ENCODE results near the gene NFKB2. TPM values are rescaled to one million over a fixed set of nuclear protein-coding genes. Genes with fewer than 3 reads are reported as not detected.

The NFKB2 gene
- total RNA-seq, 3 donors from 2014 or later = 26.9 to 72.2 (median 29.0) TPM

DNA sequence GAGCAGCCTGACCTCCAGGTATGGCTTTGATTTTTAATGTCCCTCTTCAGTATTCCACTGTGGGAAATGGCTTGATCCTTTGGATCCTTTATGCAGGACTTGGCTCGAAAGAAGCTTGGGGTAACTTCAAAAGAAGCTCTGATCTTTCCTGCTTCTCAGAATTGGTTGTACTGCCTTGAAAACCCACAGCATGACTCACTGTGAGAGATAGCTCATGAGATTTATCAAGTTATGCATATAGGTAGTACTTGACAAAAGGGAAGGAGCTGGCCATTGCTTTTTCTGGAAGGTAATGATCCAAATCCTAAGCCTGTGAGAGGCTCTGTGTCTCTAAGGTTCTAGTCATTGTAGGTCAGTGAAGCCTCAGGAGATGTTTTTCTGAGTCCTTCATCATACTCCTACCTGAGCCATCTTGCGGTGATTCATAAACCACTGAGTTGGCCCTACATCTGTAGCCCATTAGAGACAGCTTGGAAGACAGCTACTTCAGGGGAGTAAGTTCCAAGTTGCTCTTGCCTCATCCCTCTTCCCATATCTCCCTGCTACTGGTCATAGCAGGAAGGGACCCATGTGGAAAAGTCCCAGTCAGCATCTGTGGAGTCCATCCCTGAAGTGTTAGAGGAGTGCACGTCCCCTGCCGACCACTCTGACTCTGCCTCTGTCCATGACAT is 36.7 kb upstream of the NFKB2 start:
- ATAC-seq = no peak
- peaks cover 18% of the 10 kb centered on the region for H3K36me3 ChIP-seq (ENCODE audit: low read depth)
- intact Hi-C loops (cut with DNase I, micrococcal nuclease) = loop anchor here in 1 of 2 donors (10.0 kb wide), 1 partner anchor 194 kb away; no protein-coding TSS in a partner anchor

DNA sequence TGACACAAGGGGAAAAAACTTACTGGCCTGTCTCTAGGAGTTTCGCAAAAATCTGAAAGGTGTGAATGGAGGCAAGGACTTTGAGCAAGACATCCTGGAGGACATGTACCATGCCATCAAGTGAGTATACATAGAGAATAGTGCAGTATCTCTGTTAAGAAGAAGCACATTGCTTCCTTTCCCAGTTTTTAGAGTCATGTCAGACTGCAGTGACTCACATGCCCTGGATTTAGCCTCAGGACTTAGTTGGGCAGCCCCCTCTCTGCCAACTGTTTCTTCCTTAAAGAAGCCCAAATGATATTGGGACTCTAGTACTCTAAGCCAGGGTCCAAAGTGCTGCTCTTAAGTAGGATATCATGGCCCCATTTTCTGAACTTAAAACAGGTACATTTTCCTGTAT is 28.1 kb upstream of the NFKB2 start:
- Histone ChIP-seq H3K4me1 (ENCODE audit: low read depth) (no peaks in the 10 kb centered on the region), H3K36me3 (ENCODE audit: low read depth) (peaks cover 25% of the 10 kb centered on the region), H3K4me3 (no peak overlapping the region), H3K9me3 (no peaks in the 10 kb centered on the region)
- DNase-seq (no peak), ATAC-seq (no peak)
- TF ChIP-seq, protein P1, sequence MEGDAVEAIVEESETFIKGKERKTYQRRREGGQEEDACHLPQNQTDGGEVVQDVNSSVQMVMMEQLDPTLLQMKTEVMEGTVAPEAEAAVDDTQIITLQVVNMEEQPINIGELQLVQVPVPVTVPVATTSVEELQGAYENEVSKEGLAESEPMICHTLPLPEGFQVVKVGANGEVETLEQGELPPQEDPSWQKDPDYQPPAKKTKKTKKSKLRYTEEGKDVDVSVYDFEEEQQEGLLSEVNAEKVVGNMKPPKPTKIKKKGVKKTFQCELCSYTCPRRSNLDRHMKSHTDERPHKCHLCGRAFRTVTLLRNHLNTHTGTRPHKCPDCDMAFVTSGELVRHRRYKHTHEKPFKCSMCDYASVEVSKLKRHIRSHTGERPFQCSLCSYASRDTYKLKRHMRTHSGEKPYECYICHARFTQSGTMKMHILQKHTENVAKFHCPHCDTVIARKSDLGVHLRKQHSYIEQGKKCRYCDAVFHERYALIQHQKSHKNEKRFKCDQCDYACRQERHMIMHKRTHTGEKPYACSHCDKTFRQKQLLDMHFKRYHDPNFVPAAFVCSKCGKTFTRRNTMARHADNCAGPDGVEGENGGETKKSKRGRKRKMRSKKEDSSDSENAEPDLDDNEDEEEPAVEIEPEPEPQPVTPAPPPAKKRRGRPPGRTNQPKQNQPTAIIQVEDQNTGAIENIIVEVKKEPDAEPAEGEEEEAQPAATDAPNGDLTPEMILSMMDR (IDR thresholded peaks at IDR 0.05) = no peak
- intact Hi-C loops (cut with DNase I, micrococcal nuclease) = no loop called here

More for the DNA sequence above, 36.7 kb upstream of the NFKB2 start:
- no peaks in the 10 kb centered on the region for H3K4me1 ChIP-seq (ENCODE audit: low read depth)
- no peak overlapping the region for H3K4me3 ChIP-seq
- no peak for DNase-seq
- TF ChIP-seq, protein P1 (IDR thresholded peaks at IDR 0.05) = no peak
- H3K9me3 ChIP-seq = no peaks in the 10 kb centered on the region

DNA sequence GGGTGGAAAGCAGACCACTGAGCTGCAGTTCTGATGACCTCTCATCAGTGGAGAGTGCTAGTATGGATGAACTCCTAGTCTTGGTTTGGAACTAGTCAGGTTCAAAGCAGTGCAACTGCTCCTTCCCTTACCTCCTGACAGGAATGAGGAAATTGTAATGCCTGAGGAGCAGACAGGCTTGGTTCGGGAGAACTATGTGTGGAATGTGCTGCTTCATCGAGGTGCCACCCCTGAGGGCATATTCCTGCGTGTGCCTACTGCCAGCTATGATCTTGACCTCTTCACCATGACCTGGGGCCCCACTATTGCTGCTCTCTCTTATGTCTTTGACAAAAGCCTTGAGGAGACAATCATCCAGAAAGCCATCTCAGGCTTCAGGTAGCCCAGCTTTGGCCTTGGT is 27.4 kb upstream of the NFKB2 start:
- TF ChIP-seq, protein P1 (IDR thresholded peaks at IDR 0.05) = no peak
- ATAC-seq (no peak), DNase-seq (no peak)
- no peaks in the 10 kb centered on the region for H3K4me1 ChIP-seq (ENCODE audit: low read depth)
- peaks cover 28% of the 10 kb centered on the region for H3K36me3 ChIP-seq (ENCODE audit: low read depth)
- intact Hi-C loops (cut with DNase I, micrococcal nuclease) = no loop called here
- H3K9me3 ChIP-seq = no peaks in the 10 kb centered on the region
- no peak overlapping the region for H3K4me3 ChIP-seq

DNA sequence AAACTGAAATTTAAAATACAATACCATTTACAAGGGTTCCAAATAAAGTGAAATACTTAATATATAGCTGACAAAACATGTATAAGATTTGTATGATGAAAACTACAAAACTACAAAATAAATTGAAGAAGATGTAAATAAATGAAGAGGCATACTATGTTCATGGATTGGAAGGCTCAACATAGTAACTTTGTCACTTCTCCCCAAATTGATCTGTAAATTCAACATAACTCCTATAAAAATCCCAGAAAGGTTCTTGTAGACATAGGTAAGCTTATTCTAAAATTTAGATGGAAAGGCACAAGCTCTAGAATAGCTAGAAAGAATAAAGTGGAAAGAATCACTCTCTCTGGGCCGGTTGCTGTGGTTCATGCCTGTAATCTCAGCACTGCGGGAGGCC is 24.2 kb upstream of the NFKB2 start:
- no peaks in the 10 kb centered on the region for H3K9me3 ChIP-seq
- TF ChIP-seq, protein P1 (IDR thresholded peaks at IDR 0.05) = no peak
- H3K36me3 ChIP-seq (ENCODE audit: low read depth) = peaks cover 36% of the 10 kb centered on the region
- ATAC-seq (no peak), DNase-seq (no peak)
- H3K4me1 ChIP-seq (ENCODE audit: low read depth) = no peaks in the 10 kb centered on the region
- no peak overlapping the region for H3K4me3 ChIP-seq
- intact Hi-C loops (cut with DNase I, micrococcal nuclease) = no loop called here

DNA sequence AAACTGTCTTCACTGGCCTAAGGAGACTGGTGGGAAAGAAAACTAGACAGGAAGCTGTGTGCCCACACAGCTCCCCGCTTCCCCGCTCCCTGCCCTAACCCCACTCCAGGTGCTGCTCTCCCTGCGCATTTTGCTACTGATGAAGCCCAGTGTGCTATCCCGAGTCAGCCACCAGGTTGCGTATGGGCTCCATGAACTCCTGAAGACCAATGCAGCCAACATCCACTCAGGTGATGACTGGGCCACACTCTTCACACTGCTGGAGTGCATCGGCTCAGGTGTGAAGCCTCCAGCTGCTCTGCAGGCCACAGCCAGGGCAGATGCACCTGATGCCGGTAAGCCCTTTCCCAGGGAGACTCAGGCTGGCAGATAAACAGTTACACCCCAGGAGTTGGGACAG is 20.3 kb upstream of the NFKB2 start:
- DNase-seq (no peak), ATAC-seq (no peak)
- Histone ChIP-seq H3K9me3 (no peaks in the 10 kb centered on the region), H3K4me3 (no peak overlapping the region), H3K4me1 (ENCODE audit: low read depth) (no peaks in the 10 kb centered on the region), H3K36me3 (ENCODE audit: low read depth) (peaks cover 34% of the 10 kb centered on the region)
- intact Hi-C loops (cut with DNase I, micrococcal nuclease) = no loop called here
- TF ChIP-seq, protein P1 (IDR thresholded peaks at IDR 0.05) = no peak

Measured in mucosa of descending colon (tissue), 3 donors.